HUES64 (cell line): ENCODE measurements around the gene BBS2.

ENCODE experiments used
- H3K27ac ChIP-seq: 2 replicates; pipeline ENCODE4 v1.7.0; 2013; ENCODE audit warnings: low read depth, low read length, inconsistent platforms
- H3K27me3 ChIP-seq: 2 replicates; pipeline ENCODE4 v1.6.1; 2013; ENCODE audit warnings: mild to moderate bottlenecking, low read length; ENCODE audit not compliant: insufficient read depth
- H3K36me3 ChIP-seq: 2 replicates; pipeline ENCODE4 v1.6.1; 2013; ENCODE audit warnings: mild to moderate bottlenecking, low read length; ENCODE audit not compliant: insufficient read depth
- H3K4me1 ChIP-seq: 2 replicates; pipeline ENCODE4 v1.6.1; 2013; ENCODE audit warnings: mild to moderate bottlenecking, low read length, moderate library complexity; ENCODE audit not compliant: insufficient read depth
- H3K4me3 ChIP-seq: 2 replicates; pipeline ENCODE4 v1.5.1; 2013; ENCODE audit warnings: mild to moderate bottlenecking, low read length, moderate library complexity
- H3K9ac ChIP-seq: 2 replicates; pipeline ENCODE4 v1.6.1; 2013; ENCODE audit warnings: mild to moderate bottlenecking, low read depth, low read length
- H3K9me3 ChIP-seq: 2 replicates; pipeline ENCODE4 v1.6.1; 2013; ENCODE audit warnings: low read depth, low read length; ENCODE audit not compliant: insufficient read depth
- WGBS: fragments of 150-250, 120-280 bp; methylation state at CpG from one replicate; pipeline ENCODE4 v1.1.7; 2013; ENCODE audit warnings: missing lambda C conversion rate; 5-methylcytosine and 5-hydroxymethylcytosine counted together

The BBS2 gene

DNA sequence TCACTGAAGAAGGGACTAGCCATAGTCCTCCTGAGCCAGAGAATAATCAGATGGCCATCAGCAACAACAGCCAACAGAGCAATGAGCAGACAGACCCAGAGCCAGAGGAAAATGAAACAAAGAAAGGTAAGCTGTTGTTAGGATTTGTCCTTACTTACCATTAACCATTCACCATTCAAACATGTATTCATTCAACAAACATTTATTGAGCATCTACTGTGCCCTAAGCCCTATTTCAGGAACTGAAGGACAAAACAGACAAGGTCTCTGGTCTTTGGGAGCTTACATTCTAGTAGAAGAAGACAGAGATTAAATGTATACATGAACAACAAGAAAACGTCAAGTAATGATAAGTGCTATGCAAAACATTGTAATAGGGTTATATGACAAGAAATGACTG, 49.2 kb downstream of the BBS2 start:
- H3K27me3 ChIP-seq, result no peaks in the 10 kb centered on the region
- H3K27ac ChIP-seq, result no peak overlapping the region
- H3K9ac ChIP-seq, result no peak overlapping the region
- WGBS, result 92% methylated on average over 1 of the region's 1 CpG
- peaks cover 98% of the 10 kb centered on the region for H3K36me3 ChIP-seq
- no peaks in the 10 kb centered on the region; the same call in 1 of the 2 replicates for H3K4me1 ChIP-seq
- no peak overlapping the region for H3K4me3 ChIP-seq
- H3K9me3 ChIP-seq, result no peaks in the 10 kb centered on the region

DNA sequence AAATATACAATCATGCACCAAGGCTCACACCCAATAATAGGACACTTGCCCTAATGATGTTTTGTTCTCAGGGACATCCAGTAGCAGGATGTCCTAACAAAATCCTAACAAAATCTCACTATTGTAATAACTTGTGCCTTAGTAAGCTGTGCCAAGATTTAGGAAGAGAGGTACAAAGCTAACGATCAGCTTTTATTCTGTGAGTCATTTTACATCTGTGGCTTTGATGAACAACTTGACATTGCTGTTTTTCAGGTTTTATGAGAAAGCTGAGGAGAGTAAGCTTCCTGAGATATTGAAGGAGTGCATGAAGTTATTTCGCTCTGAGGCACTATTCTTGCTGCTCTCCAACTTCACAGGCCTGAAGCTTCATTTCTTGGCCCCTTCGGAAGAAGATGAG, 49.6 kb downstream of the BBS2 start:
- over 99% methylated on average over 3 of the region's 3 CpGs for WGBS
- H3K27ac ChIP-seq, result no peak overlapping the region
- H3K27me3 ChIP-seq, result no peaks in the 10 kb centered on the region
- H3K4me3 ChIP-seq, result no peak overlapping the region
- H3K36me3 ChIP-seq, result peaks cover 98% of the 10 kb centered on the region
- no peaks in the 10 kb centered on the region; the same call in 1 of the 2 replicates for H3K4me1 ChIP-seq
- no peaks in the 10 kb centered on the region for H3K9me3 ChIP-seq
- no peak overlapping the region for H3K9ac ChIP-seq

DNA sequence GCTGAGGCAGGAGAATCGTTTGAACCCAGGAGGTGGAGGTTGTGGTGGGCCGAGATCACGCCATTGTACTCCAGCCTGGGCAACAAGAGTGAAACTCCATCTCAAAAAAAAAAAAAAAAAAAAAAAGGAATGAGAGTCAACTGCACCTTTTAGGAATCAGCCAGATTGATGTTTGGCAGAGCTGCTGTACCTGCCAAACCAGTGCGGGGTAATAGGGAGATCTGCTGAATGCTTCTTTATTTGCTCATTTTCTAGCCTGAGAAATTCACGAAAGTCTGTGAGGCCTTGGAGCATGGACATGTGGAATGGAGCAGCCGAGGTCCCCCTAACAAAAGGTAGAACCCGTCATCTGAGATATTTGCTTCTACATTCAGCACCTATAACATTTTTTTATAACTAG, 50.1 kb downstream of the BBS2 start:
- H3K27ac ChIP-seq, result no peak overlapping the region
- H3K4me1 ChIP-seq, result no peaks in the 10 kb centered on the region
- peaks cover 97% of the 10 kb centered on the region for H3K36me3 ChIP-seq
- H3K9me3 ChIP-seq, result no peaks in the 10 kb centered on the region
- H3K27me3 ChIP-seq, result no peaks in the 10 kb centered on the region
- H3K4me3 ChIP-seq, result no peak overlapping the region
- no peak overlapping the region for H3K9ac ChIP-seq
- WGBS, result 92% methylated on average over 6 of the region's 7 CpGs

DNA sequence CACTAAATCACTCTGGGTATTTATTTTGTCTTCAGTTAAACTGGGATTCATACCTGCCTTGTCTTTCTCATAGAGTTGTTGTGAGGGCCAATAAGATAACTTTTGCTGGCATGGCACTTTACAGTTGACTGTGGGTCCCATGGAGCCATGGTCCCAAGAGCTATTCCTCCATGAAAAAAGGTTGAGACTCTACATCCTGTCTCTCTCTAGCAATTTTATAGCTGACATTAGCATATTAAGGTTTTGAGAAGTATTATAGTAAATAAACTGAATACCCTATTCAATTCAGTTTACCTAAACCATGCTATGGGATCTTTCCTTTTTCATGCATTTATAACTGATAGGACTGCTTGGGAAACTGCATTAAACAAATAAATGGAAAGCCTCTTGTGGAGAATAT, 51.0 kb downstream of the BBS2 start:
- no peak overlapping the region for H3K27ac ChIP-seq
- H3K4me3 ChIP-seq, result no peak overlapping the region
- H3K9me3 ChIP-seq, result no peaks in the 10 kb centered on the region
- no peaks in the 10 kb centered on the region for H3K27me3 ChIP-seq
- no peak overlapping the region for H3K9ac ChIP-seq
- H3K4me1 ChIP-seq, result no peaks in the 10 kb centered on the region
- H3K36me3 ChIP-seq, result peaks cover 97% of the 10 kb centered on the region

DNA sequence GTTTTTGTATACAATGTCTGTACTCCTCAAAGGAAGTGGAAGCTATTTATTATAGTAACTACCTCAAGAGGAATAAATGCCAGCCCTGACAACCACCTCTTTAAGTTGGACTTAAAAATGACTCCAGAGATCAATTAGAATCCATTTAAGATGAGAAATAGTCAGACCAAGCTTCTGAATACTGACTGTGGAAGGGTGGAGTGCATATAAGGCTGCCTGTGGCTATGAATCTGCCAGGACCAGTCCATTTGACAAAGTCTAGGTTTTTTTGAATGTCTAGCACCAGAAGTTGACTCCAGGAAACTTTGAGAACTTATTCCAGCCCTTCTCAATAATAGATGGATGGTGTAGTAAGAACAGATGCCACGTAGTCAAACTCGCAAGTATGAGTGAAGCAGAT, 53.5 kb downstream of the BBS2 start:
- WGBS, result 98% methylated on average over 2 of the region's 2 CpGs

DNA sequence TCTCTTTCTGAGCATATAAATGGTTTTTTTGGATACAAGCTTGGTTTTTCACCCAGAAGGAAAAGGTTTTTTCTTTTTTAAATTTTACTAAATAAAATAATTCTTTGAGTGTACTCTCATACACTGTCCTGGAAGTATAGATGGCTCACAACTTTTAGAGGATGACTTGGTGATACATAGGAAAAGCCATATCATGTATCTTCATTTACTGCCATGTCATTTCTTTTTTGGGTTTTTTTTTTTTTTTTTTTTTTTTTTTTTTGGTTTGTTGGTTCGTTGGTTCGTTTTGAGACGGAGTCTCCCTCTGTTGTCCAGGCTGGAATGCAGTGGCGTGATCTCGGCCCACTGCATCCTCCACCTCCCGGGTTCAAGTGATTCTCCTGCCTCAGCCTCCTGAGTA, 56.7 kb downstream of the BBS2 start:
- no peak overlapping the region for H3K9ac ChIP-seq
- no peak overlapping the region for H3K27ac ChIP-seq
- H3K36me3 ChIP-seq, result peaks cover 97% of the 10 kb centered on the region
- H3K4me1 ChIP-seq, result no peaks in the 10 kb centered on the region
- no peak overlapping the region for H3K4me3 ChIP-seq
- no peaks in the 10 kb centered on the region for H3K9me3 ChIP-seq
- H3K27me3 ChIP-seq, result no peaks in the 10 kb centered on the region
- 93% methylated on average over 6 of the region's 6 CpGs for WGBS

More for the DNA sequence above, 53.5 kb downstream of the BBS2 start:
- H3K9me3 ChIP-seq, result no peaks in the 10 kb centered on the region
- no peak overlapping the region for H3K4me3 ChIP-seq
- no peaks in the 10 kb centered on the region for H3K27me3 ChIP-seq
- H3K4me1 ChIP-seq, result no peaks in the 10 kb centered on the region
- peaks cover 97% of the 10 kb centered on the region for H3K36me3 ChIP-seq
- H3K27ac ChIP-seq, result no peak overlapping the region
- no peak overlapping the region for H3K9ac ChIP-seq

DNA sequence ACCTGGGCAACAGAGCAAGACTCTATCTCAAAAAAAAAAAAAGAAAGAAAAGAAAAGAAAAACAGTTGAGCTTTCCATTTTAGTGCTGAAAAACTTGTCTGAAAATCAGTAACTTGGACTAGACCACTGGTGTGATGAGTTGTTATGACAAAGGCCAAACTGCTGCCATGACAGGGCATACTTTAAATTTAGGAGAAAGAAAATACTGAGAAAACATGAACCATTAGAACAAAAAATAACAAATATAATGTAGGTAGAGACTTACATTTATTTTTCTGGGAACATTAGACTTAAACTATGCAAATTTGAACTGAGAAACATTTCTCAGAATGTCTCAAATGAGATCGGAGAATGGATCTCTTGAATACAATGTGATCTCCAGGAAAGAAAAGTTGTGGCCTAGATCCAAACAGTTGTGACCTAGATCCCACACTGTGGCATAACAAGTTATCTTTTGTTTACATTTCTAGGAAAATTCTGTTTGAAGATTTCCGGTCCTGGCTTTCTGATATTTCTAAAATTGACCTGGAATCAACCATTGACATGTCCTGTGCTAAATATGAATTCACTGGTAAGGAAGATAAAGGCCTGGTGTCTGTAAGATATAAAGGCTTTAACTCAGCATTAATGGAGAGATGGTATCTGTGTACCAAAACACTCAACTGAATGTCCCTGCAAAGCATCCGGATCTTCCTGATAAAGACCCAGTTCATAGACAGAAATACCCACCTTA, 57.6 kb downstream of the BBS2 start:
- Histone ChIP-seq H3K9ac (no peak overlapping the region), H3K4me3 (no peak overlapping the region), H3K9me3 (no peaks in the 10 kb centered on the region), H3K36me3 (peaks cover 97% of the 10 kb centered on the region), H3K27me3 (no peaks in the 10 kb centered on the region), H3K27ac (no peak overlapping the region), H3K4me1 (no peaks in the 10 kb centered on the region)
- WGBS, result 93% methylated on average over 3 of the region's 3 CpGs

DNA sequence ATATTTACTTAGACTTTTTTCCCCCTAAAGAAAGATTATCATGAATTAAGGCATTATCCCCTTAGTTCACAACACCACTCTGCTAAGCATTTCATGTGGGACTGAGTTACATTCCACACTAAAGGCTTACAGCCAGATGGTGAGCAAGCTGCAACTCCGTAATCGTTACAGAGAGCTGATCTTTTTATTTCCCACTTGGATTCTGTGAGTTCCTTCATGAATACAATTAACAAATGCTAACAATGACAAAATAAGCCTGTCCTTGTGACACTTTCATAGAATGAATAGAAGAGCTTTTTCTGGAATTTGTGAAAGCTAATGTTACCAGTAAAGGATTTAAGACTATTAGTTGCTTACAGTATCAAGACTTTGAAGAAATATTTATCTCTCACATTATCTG, 59.7 kb downstream of the BBS2 start:
- 91% methylated on average over 2 of the region's 2 CpGs for WGBS
- peaks cover 97% of the 10 kb centered on the region for H3K36me3 ChIP-seq
- no peak overlapping the region for H3K4me3 ChIP-seq
- H3K9me3 ChIP-seq, result no peaks in the 10 kb centered on the region
- H3K4me1 ChIP-seq, result no peaks in the 10 kb centered on the region
- no peaks in the 10 kb centered on the region for H3K27me3 ChIP-seq
- H3K27ac ChIP-seq, result no peak overlapping the region
- H3K9ac ChIP-seq, result no peak overlapping the region

DNA sequence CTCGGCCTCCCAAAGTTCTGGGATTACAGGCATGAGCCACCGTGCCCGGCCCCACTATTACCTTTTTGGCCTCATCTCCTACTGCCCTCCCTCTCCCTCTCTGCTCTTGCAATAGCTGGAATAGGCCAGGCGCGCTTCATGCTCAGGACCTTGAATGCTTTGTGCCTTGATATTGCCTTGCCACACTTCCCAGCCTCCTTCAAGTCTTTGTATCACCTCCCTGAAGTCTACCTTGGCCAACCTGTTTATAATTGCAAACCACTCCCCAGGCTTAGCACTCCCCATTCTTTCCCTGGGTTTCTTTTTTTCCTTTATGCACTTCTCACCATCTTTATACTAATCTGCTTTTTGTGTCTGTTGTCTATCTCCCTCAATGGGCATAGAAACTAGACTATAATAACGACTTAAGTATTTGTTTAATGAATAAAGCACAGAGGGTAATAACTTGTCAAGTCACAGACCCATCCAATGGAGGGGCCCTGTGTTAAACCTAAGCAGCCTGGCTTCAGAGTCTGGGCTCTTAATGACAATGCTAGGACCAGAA, 61.8 kb downstream of the BBS2 start:
- H3K4me3 ChIP-seq, result no peak overlapping the region
- peaks cover 97% of the 10 kb centered on the region for H3K36me3 ChIP-seq
- no peak overlapping the region for H3K9ac ChIP-seq
- 96% methylated on average over 6 of the region's 6 CpGs for WGBS
- no peak overlapping the region for H3K27ac ChIP-seq
- no peaks in the 10 kb centered on the region for H3K27me3 ChIP-seq
- no peaks in the 10 kb centered on the region for H3K9me3 ChIP-seq
- no peaks in the 10 kb centered on the region for H3K4me1 ChIP-seq

DNA sequence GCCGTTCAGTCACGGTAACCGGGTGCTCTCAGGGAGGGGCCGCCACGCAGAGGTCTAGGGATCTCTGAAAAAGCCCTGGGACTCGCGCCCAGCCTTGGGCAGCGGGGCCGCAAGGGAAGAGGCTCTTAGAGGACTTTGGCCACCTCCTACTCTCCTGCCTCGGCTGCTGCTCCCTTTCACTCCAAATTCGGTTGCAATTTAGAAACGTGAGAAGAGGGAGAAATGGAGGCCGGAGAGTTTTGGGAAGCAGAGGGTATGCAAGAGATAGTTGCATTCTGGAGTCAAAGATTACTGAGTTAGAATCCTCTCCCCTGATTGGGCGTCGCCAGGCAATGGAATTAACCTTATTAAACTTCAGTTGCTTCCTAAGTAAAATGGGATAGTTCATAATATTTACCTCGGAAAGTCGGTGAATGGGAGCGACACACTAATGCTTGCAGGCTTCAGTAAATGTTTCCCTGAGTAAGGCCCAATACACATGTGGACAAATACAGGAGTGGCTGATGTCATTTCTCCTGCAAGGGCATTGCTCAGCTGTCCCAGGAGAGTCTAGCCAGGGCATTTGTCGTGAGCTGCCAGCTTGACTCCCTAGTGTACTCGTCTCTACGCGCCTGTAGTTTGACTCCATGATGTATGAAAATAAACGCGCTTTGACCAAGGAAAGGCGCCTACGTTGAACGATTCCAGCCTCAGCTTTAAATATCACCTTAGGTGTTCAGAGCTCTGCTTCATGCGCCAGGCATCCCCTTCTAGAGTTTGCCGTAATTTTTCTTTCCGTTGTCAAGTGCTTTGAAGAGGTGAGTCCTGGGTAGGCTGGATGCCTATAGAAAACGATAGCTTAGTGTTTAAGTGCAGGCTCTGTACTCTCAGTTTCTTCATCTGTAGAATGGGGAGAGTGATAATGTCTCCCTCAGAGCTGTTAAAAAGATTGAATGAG, 67.8 kb downstream of the BBS2 start:
- peak overlapping the region; percentile 70 for H3K27ac ChIP-seq
- no peaks in the 10 kb centered on the region for H3K27me3 ChIP-seq
- H3K9ac ChIP-seq, result peak overlapping the region; percentile 81
- H3K36me3 ChIP-seq, result peaks cover 49% of the 10 kb centered on the region
- WGBS, result 9% methylated on average over 31 of the region's 31 CpGs
- H3K9me3 ChIP-seq, result no peaks in the 10 kb centered on the region
- peak overlapping the region; percentile 80 for H3K4me3 ChIP-seq
- H3K4me1 ChIP-seq, result peaks cover 12% of the 10 kb centered on the region
